ENCODE results near the gene ZNF616. TPM values are rescaled to one million over a fixed set of nuclear protein-coding genes. Genes with fewer than 3 reads are reported as not detected.

Gene ZNF616
- total and polyA plus RNA-seq, 2 of the 8 experiments (the other 6 are each of a cell fraction or from before 2014, with no cell fraction given): 5.7 to 40.5 TPM

- peaks cover 0 to under 1% (median 0%) of the 10 kb centered on the region in 4 experiments; a peak in 2 of 7 replicates for H3K4me1 ChIP-seq (replicated peaks in 1 of 4; ENCODE audit: control insufficient read depth in 3 of 4, insufficient read depth in 4 of 4, low read length in 3 of 4)
- no peak overlapping the region for H2BK20ac ChIP-seq (ENCODE audit: low read length)
- no peak overlapping the region for H4K5ac ChIP-seq (ENCODE audit: insufficient read length, low read depth, low read length)
- FAIRE-seq (no peak), DNase-seq (ENCODE audit: low read depth in 1 of 2, low spot score in 2 of 2) (no peak)
- H3K9ac ChIP-seq (replicated peaks in 1 of 4; ENCODE audit: extremely low read depth in 1 of 4, low read depth in 3 of 4, low read length in 3 of 4): no peak overlapping the region
- H2AFZ ChIP-seq (ENCODE audit: low read length): no peak overlapping the region
- no peaks in the 10 kb centered on the region for H3K27me3 ChIP-seq (replicated peaks in 1 of 4; ENCODE audit: control insufficient read depth in 3 of 4, extremely low read depth in 1 of 4, insufficient read depth in 3 of 4, low read length in 3 of 4)
- WGBS, 2 experiments (ENCODE audit: extremely low coverage in 1 of 2, insufficient coverage in 1 of 2, insufficient read length in 1 of 2, insufficient replicate concordance in 2 of 2, low coverage in 1 of 2, low lambda C conversion rate in 2 of 2, missing lambda C conversion rate in 1 of 2): 92% methylated on average over 2 of the region's 2 CpGs; no CpG with 5 or more reads in 1 of the 2 experiments
- H3K79me1 ChIP-seq (ENCODE audit: low read depth, low read length): peaks cover 3% of the 10 kb centered on the region; the same call in 1 of the 2 replicates
- H3K23me2 ChIP-seq (ENCODE audit: low read depth, low read length): peaks cover 5% of the 10 kb centered on the region
- no peak overlapping the region for H4K8ac ChIP-seq (ENCODE audit: extremely low read depth, insufficient read depth, low read length)
- CTCF ChIA-PET (ENCODE audit: partially characterized antibody): no interaction called here
- no peak overlapping the region for H3K4me2 ChIP-seq (ENCODE audit: insufficient read depth in 1 of 2, low read depth in 2 of 2, low read length in 2 of 2)
- H3K79me2 ChIP-seq (ENCODE audit: control insufficient read depth in 1 of 2, insufficient read depth in 2 of 2, low read length in 2 of 2): peaks cover 0 to 5% of the 10 kb centered on the region in 2 experiments; a peak in 1 of 4 replicates
- no peak overlapping the region for H3K18ac ChIP-seq (ENCODE audit: extremely low read depth, low read length)
- H3K23ac ChIP-seq (ENCODE audit: insufficient read length): no peak overlapping the region
- H4K20me1 ChIP-seq (replicated peaks in 1 of 2; ENCODE audit: control insufficient read depth in 1 of 2, insufficient read depth in 2 of 2, low read length in 2 of 2): peaks cover 0 to 3% of the 10 kb centered on the region in 2 experiments
- no peak overlapping the region for H2BK12ac ChIP-seq (ENCODE audit: low read depth, low read length)
- no peak overlapping the region for H2BK5ac ChIP-seq (ENCODE audit: low read depth, low read length)
- no peak overlapping the region for H3K56ac ChIP-seq (replicated peaks; ENCODE audit: insufficient read length, low read depth, low read length)
- no peak overlapping the region for H2BK15ac ChIP-seq (ENCODE audit: low read length)
- H2AK5ac ChIP-seq (ENCODE audit: low read depth, low read length): no peak overlapping the region
- no peak overlapping the region for H3K14ac ChIP-seq (ENCODE audit: insufficient read length)
- peaks cover 25 to 42% of the 10 kb centered on the region in 2 experiments for H3K9me3 ChIP-seq (ENCODE audit: insufficient read depth in 2 of 2, low read depth in 1 of 2, low read length in 1 of 2)
- POLR2A ChIA-PET (ENCODE audit: partially characterized antibody): no interaction called here
- no peak overlapping the region for H4K91ac ChIP-seq (replicated peaks; ENCODE audit: insufficient read length, low read length)
- no peak overlapping the region for H2BK120ac ChIP-seq (replicated peaks; ENCODE audit: low read depth, low read length)
- no peak overlapping the region for H3K4me3 ChIP-seq (ENCODE audit: extremely low read depth in 1 of 4, insufficient read depth in 2 of 4, low read depth in 3 of 4, low read length in 4 of 4)
- no peak overlapping the region for H3K27ac ChIP-seq (ENCODE audit: low read depth, low read length)
- no peaks in the 10 kb centered on the region for H3K36me3 ChIP-seq (ENCODE audit: control insufficient read depth in 2 of 4, insufficient read depth in 4 of 4, low read length in 3 of 4)
- H3K4ac ChIP-seq (replicated peaks; ENCODE audit: insufficient read length, low read depth, low read length): no peak overlapping the region
- TF ChIP-seq TEAD4 (IDR thresholded peaks at IDR 0.05; ENCODE audit: low read depth, low read length): no peak
- TF ChIP-seq RNF2 (IDR thresholded peaks at IDR 0.05; ENCODE audit: borderline replicate concordance, low read depth, low read length, missing control alignments, poor library complexity, severe bottlenecking): no peak
- no peak for TF ChIP-seq SIN3A (conservative IDR thresholded peaks at IDR 0.05 in 1 of 2, IDR thresholded peaks at IDR 0.05 in 1 of 2; ENCODE audit: low read depth in 1 of 2, low read length in 2 of 2)
Measured at GRCh38 chr19:52099497-52100138, 40.1 kb downstream of the ZNF616 start.

Measured in H1 (cell line).